H1 (cell line): ENCODE results near the gene TFDP1. TPM values are rescaled to one million over a fixed set of nuclear protein-coding genes. Genes with fewer than 3 reads are reported as not detected.

Experiments
- BCL11A ChIP-seq, 2 experiments: IDR thresholded peaks; one replicate each; pipeline ENCODE4 v1.6.1; 2011; ENCODE audit warnings: low read depth in 2 of 2, low read length in 2 of 2, mild to moderate bottlenecking in 2 of 2
- EZH2 ChIP-seq: fragments of 200-600 bp; sonication (generic); IDR thresholded peaks from 2 replicates; pipeline ENCODE4 v1.7.1; 2012; ENCODE audit warnings: low read depth, mild to moderate bottlenecking, moderate library complexity, low read length, inconsistent platforms; ENCODE audit not compliant: severe bottlenecking
- HDAC2 ChIP-seq, 2 experiments: fragments of 300-600 bp in 1 of 2; sonication (generic) in 1 of 2; IDR thresholded peaks; 2 replicates each; pipeline ENCODE4 v1.6.1; 2011 to 2012; ENCODE audit warnings: low read depth in 2 of 2, low read length in 2 of 2, mild to moderate bottlenecking in 2 of 2, moderate library complexity in 2 of 2, borderline replicate concordance in 1 of 2, inconsistent platforms in 1 of 2
- SIN3A ChIP-seq, 2 experiments: IDR thresholded peaks in 1 of 2; conservative IDR thresholded peaks in 1 of 2; 2 replicates each; pipeline ENCODE4 v1.6.1; 2011 to 2012; ENCODE audit warnings: low read length in 2 of 2, improper control_type of control experiment in 1 of 2, low read depth in 1 of 2, mild to moderate bottlenecking in 1 of 2
- polyA plus RNA-seq, 7 experiments: library from polyadenylated mRNA; depleted of rRNA in 3 of 7; stranded (reverse) in 5 of 7; unstranded in 2 of 7; fragments of >200 nt in 5 of 7; fragments of 200-250 nt in 2 of 7; gene quantifications; 1 replicate in 5 of 7; 2 replicates in 1 of 7; 4 replicates in 1 of 7; pipeline versions ENCODE4 v1.2.1 to v1.2.3, GENCODE V29; 2011 to 2013; ENCODE audit warnings: missing spikeins in 2 of 7, mixed read lengths in 2 of 7
- total RNA-seq: library from RNA; stranded (reverse); fragmentation: NEBNext Ultra II Directional; extraction: Animal tissue kit (Norgen Biotek cat#: 25700); gene quantifications from 2 replicates; pipeline ENCODE4 v1.2.1, GENCODE V29; 2021

Gene TFDP1
- total and polyA plus RNA-seq, 2 of the 8 experiments (the other 6 are each of a cell fraction or from before 2014, with no cell fraction given): 43.6 to 81.9 TPM

- no peak for TF ChIP-seq EZH2
- no peak for TF ChIP-seq SIN3A (conservative IDR thresholded peaks at IDR 0.05 in 1 of 2, IDR thresholded peaks at IDR 0.05 in 1 of 2; ENCODE audit: low read depth in 1 of 2, low read length in 2 of 2)
- no peak for TF ChIP-seq HDAC2 (IDR thresholded peaks at IDR 0.05; ENCODE audit: borderline replicate concordance in 1 of 2, low read depth in 2 of 2, low read length in 2 of 2)
- TF ChIP-seq BCL11A (IDR thresholded peaks at IDR 0.05; ENCODE audit: low read depth in 2 of 2, low read length in 2 of 2): no peak
Observed at GRCh38 chr13:113628291-113629270, 44.0 kb downstream of the TFDP1 start (continued).
